H9 (cell line): Measurements from ENCODE around the gene TIFAB. TPM values are rescaled to one million over a fixed set of nuclear protein-coding genes. Genes with fewer than 3 reads are reported as not detected.

ENCODE experiments used
- DNase-seq: peaks from one replicate; pipeline ENCODE4 v3.0.0-alpha.2; 2017
- H2AFZ ChIP-seq: one replicate; pipeline ENCODE4 v1.6.1; 2013; ENCODE audit warnings: mild to moderate bottlenecking, low read length, control low read depth, moderate library complexity
- H2AK5ac ChIP-seq: 2 replicates; pipeline ENCODE4 v1.6.1; 2013; ENCODE audit warnings: low read length, control low read depth, mixed read lengths; ENCODE audit not compliant: insufficient read length
- H2BK120ac ChIP-seq: one replicate; pipeline ENCODE4 v1.6.1; 2013; ENCODE audit warnings: low read depth, mild to moderate bottlenecking, low read length, control low read depth, inconsistent platforms; ENCODE audit not compliant: poor library complexity, severe bottlenecking
- H2BK12ac ChIP-seq: 2 replicates; pipeline ENCODE4 v1.6.1; 2013; ENCODE audit warnings: low read length, control low read depth, mixed read lengths, low read depth; ENCODE audit not compliant: insufficient read length
- H2BK15ac ChIP-seq: 2 replicates; pipeline ENCODE4 v1.6.1; 2013; ENCODE audit warnings: low read depth, low read length, control low read depth
- H2BK20ac ChIP-seq: one replicate; pipeline ENCODE4 v1.6.1; 2013; ENCODE audit warnings: low read depth, mild to moderate bottlenecking, low read length, control low read depth, inconsistent platforms; ENCODE audit not compliant: poor library complexity, severe bottlenecking
- H2BK5ac ChIP-seq: 2 replicates; pipeline ENCODE4 v1.6.1; 2013; ENCODE audit warnings: low read length, control low read depth, mixed read lengths; ENCODE audit not compliant: insufficient read length
- H3K14ac ChIP-seq: 2 replicates; pipeline ENCODE4 v1.6.1; 2013; ENCODE audit warnings: low read length, control low read depth; ENCODE audit not compliant: insufficient read depth
- H3K18ac ChIP-seq: 2 replicates; pipeline ENCODE4 v1.6.1; 2013; ENCODE audit warnings: low read depth, mild to moderate bottlenecking, mixed read lengths, low read length, control low read depth; ENCODE audit not compliant: insufficient read length
- H3K23ac ChIP-seq: 2 replicates; pipeline ENCODE4 v1.6.1; 2013; ENCODE audit warnings: low read length, control low read depth, mixed read lengths, low read depth; ENCODE audit not compliant: insufficient read length
- H3K23me2 ChIP-seq: 2 replicates; pipeline ENCODE4 v1.6.1; 2013; ENCODE audit warnings: low read depth, mild to moderate bottlenecking, mixed read lengths, low read length, control low read depth; ENCODE audit not compliant: insufficient read length, poor library complexity, severe bottlenecking
- H3K27ac ChIP-seq: 2 replicates; pipeline ENCODE4 v1.5.1; 2013; ENCODE audit warnings: low read length, control low read depth, mixed read lengths, low read depth; ENCODE audit not compliant: insufficient read length
- H3K27me3 ChIP-seq: 2 replicates; pipeline ENCODE4 v1.6.1; 2013; ENCODE audit warnings: low read length, control low read depth, inconsistent platforms; ENCODE audit not compliant: insufficient read depth
- H3K4ac ChIP-seq: 2 replicates; pipeline ENCODE4 v1.6.1; 2013; ENCODE audit warnings: low read depth, mild to moderate bottlenecking, control low read depth, inconsistent platforms, low read length, moderate library complexity
- H3K4me1 ChIP-seq: 2 replicates; pipeline ENCODE4 v1.6.1; 2013; ENCODE audit warnings: low read length, control low read depth, inconsistent platforms; ENCODE audit not compliant: insufficient read depth
- H3K4me2 ChIP-seq: 2 replicates; pipeline ENCODE4 v1.6.1; 2013; ENCODE audit warnings: low read length, control low read depth, mixed read lengths; ENCODE audit not compliant: insufficient read length, insufficient read depth
- H3K56ac ChIP-seq: 2 replicates; pipeline ENCODE4 v1.6.1; 2013; ENCODE audit warnings: low read depth, mild to moderate bottlenecking, mixed read lengths, low read length, control low read depth; ENCODE audit not compliant: insufficient read length
- H3K79me1 ChIP-seq: 2 replicates; pipeline ENCODE4 v1.6.1; 2013; ENCODE audit warnings: low read depth, mild to moderate bottlenecking, moderate library complexity, low read length, control low read depth, inconsistent platforms; ENCODE audit not compliant: insufficient read depth, poor library complexity, severe bottlenecking
- H3K79me2 ChIP-seq: 2 replicates; pipeline ENCODE4 v1.6.1; 2013; ENCODE audit warnings: low read length, control low read depth, inconsistent platforms; ENCODE audit not compliant: insufficient read depth
- H3K9ac ChIP-seq: 2 replicates; pipeline ENCODE4 v1.6.1; 2013; ENCODE audit warnings: low read length, control low read depth, mixed read lengths; ENCODE audit not compliant: insufficient read length; ENCODE audit errors: extremely low read depth
- H3K9me3 ChIP-seq: one replicate; pipeline ENCODE4 v1.6.1; 2013; ENCODE audit warnings: low read depth, low read length, inconsistent platforms; ENCODE audit not compliant: control insufficient read depth
- H3T11ph ChIP-seq: one replicate; pipeline ENCODE4 v1.6.1; 2013; ENCODE audit warnings: mild to moderate bottlenecking, low read length, control low read depth, inconsistent platforms
- H4K20me1 ChIP-seq: one replicate; pipeline ENCODE4 v1.6.1; 2013; ENCODE audit not compliant: control insufficient read depth, insufficient read length, insufficient read depth
- H4K5ac ChIP-seq: 2 replicates; pipeline ENCODE4 v1.6.1; 2013; ENCODE audit warnings: low read depth, mild to moderate bottlenecking, mixed read lengths, low read length, control low read depth; ENCODE audit not compliant: insufficient read length
- H4K8ac ChIP-seq: replicated peaks from 2 replicates; pipeline ENCODE4 v1.6.1; 2013; ENCODE audit warnings: low read length, control low read depth, mixed read lengths, low read depth; ENCODE audit not compliant: insufficient read length
- H4K91ac ChIP-seq: 2 replicates; pipeline ENCODE4 v1.6.1; 2013; ENCODE audit warnings: low read depth, mild to moderate bottlenecking, moderate library complexity, mixed read lengths, low read length, control low read depth; ENCODE audit not compliant: insufficient read length
- H3K27ac Mint-ChIP-seq, 3 experiments: 2 replicates in 2 of 3; 3 replicates in 1 of 3; pipeline ENCODE4 v1.8.0; 2020 to 2021; ENCODE audit warnings: mixed read lengths in 3 of 3, mild to moderate bottlenecking in 1 of 3, moderate library complexity in 1 of 3
- H3K27me3 Mint-ChIP-seq: 2 replicates; pipeline ENCODE4 v1.8.0; 2021; ENCODE audit warnings: low read depth, mild to moderate bottlenecking, moderate library complexity, mixed read lengths
- H3K36me3 Mint-ChIP-seq, 3 experiments: 2 replicates in 2 of 3; 3 replicates in 1 of 3; pipeline ENCODE4 v1.8.0; 2020 to 2021; ENCODE audit warnings: low read depth in 3 of 3, mixed read lengths in 3 of 3; ENCODE audit not compliant: insufficient read depth in 1 of 3
- H3K4me1 Mint-ChIP-seq, 2 experiments: 2 replicates each; pipeline ENCODE4 v1.8.0; 2020; ENCODE audit warnings: mixed read lengths in 2 of 2
- H3K4me3 Mint-ChIP-seq, 2 experiments: 2 replicates in 1 of 2; 3 replicates in 1 of 2; pipeline ENCODE4 v1.8.0; 2020 to 2021; ENCODE audit warnings: mild to moderate bottlenecking in 2 of 2, mixed read lengths in 2 of 2, moderate library complexity in 1 of 2
- H3K9me3 Mint-ChIP-seq, 2 experiments: 2 replicates in 1 of 2; 3 replicates in 1 of 2; pipeline ENCODE4 v1.8.0; 2020; ENCODE audit warnings: mild to moderate bottlenecking in 2 of 2, mixed read lengths in 2 of 2, moderate library complexity in 1 of 2
- WGBS: extraction: QIAGEN DNeasy Blood & Tissue Kit; methylation state at CpG from one replicate; pipeline ENCODE4 v1.1.7; 2013; ENCODE audit warnings: missing lambda C conversion rate, low lambda C conversion rate, mixed read lengths; ENCODE audit not compliant: insufficient read length; ENCODE audit errors: extremely low coverage; 5-methylcytosine and 5-hydroxymethylcytosine counted together
- total RNA-seq: library from RNA; stranded (reverse); gene quantifications from 2 replicates; pipeline ENCODE4 v1.2.1, GENCODE V29; 2021
- TF ChIP-seq, protein P1 (sequence below): fragments of 200-600 bp; sonication (generic); conservative IDR thresholded peaks from 3 replicates; pipeline ENCODE4 v1.8.0; 2021; ENCODE audit warnings: antibody characterized with exemption, mild to moderate bottlenecking

TIFAB gene
- total RNA-seq, 1 experiment from 2014 or later, result not detected

DNA sequence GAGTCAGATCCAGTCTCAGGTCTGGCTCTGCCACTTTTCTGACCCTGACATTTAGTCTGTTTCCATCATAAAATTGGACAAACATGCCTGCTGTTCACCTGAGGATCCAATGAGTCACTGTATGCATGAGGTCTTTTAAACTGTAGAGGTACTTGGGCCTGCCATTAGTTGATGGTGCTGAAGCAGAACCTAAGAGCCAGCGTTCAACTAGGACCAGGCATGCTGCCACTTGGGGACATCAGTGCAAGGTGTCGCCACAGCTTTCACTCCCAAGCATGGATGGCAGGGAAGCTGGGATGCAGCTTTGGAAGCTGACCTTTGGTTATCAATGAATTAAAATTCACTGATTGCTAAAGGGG, 46.5 kb upstream of the TIFAB start:
- H3K23ac ChIP-seq, result no peak overlapping the region
- WGBS, result no CpG with 5 or more reads among the region's 2 CpGs
- no peak for DNase-seq
- H3K14ac ChIP-seq, result no peak overlapping the region
- Mint-ChIP-seq H3K27me3 (peaks cover 33% of the 10 kb centered on the region), H3K9me3 (peaks cover 0 to 11% of the 10 kb centered on the region in 2 experiments; a peak in 2 of 5 replicates), H3K36me3 (no peaks in the 10 kb centered on the region), H3K4me1 (peaks cover 8 to 22% of the 10 kb centered on the region in 2 experiments), H3K27ac (no peak overlapping the region), H3K4me3 (no peak overlapping the region)
- H2BK15ac ChIP-seq, result no peak overlapping the region
- no peaks in the 10 kb centered on the region for H3K23me2 ChIP-seq
- H3K4me1 ChIP-seq, result no peaks in the 10 kb centered on the region
- H2BK120ac ChIP-seq, result no peak overlapping the region
- H3K4me2 ChIP-seq, result no peak overlapping the region
- H4K5ac ChIP-seq, result no peak overlapping the region
- H2BK20ac ChIP-seq, result no peak overlapping the region
- H3K79me1 ChIP-seq, result no peaks in the 10 kb centered on the region
- no peak overlapping the region for H3K18ac ChIP-seq
- no peak overlapping the region for H2BK12ac ChIP-seq
- no peaks in the 10 kb centered on the region for H3K9me3 ChIP-seq
- H4K91ac ChIP-seq, result no peak overlapping the region
- no peak overlapping the region for H3K56ac ChIP-seq
- H3K27ac ChIP-seq, result no peak overlapping the region
- H3K79me2 ChIP-seq, result no peaks in the 10 kb centered on the region
- H2AFZ ChIP-seq, result no peak overlapping the region
- no peak overlapping the region for H2BK5ac ChIP-seq
- no peak overlapping the region for H4K8ac ChIP-seq
- no peak overlapping the region for H3T11ph ChIP-seq
- H3K4ac ChIP-seq, result no peak overlapping the region
- no peaks in the 10 kb centered on the region for H4K20me1 ChIP-seq
- H3K27me3 ChIP-seq, result peaks cover 28% of the 10 kb centered on the region
- H3K9ac ChIP-seq, result no peak overlapping the region
- TF ChIP-seq, protein P1, sequence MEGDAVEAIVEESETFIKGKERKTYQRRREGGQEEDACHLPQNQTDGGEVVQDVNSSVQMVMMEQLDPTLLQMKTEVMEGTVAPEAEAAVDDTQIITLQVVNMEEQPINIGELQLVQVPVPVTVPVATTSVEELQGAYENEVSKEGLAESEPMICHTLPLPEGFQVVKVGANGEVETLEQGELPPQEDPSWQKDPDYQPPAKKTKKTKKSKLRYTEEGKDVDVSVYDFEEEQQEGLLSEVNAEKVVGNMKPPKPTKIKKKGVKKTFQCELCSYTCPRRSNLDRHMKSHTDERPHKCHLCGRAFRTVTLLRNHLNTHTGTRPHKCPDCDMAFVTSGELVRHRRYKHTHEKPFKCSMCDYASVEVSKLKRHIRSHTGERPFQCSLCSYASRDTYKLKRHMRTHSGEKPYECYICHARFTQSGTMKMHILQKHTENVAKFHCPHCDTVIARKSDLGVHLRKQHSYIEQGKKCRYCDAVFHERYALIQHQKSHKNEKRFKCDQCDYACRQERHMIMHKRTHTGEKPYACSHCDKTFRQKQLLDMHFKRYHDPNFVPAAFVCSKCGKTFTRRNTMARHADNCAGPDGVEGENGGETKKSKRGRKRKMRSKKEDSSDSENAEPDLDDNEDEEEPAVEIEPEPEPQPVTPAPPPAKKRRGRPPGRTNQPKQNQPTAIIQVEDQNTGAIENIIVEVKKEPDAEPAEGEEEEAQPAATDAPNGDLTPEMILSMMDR, result no peak
- H2AK5ac ChIP-seq, result no peak overlapping the region
